IgD-negative memory B cell (primary cell): ENCODE data around the gene DDO. TPM values are rescaled to one million over a fixed set of nuclear protein-coding genes. Genes with fewer than 3 reads are reported as not detected.

ENCODE experiments used
- H3K27ac Mint-ChIP-seq, 3 donors: one replicate each; pipeline ENCODE4 v1.8.0; 2020 to 2022; ENCODE audit warnings: mild to moderate bottlenecking in 3 of 3, mixed read lengths in 3 of 3, moderate library complexity in 1 of 3
- H3K27me3 Mint-ChIP-seq: one replicate; pipeline ENCODE4 v1.8.0; 2021; ENCODE audit warnings: mixed read lengths
- H3K36me3 Mint-ChIP-seq: one replicate; pipeline ENCODE4 v1.8.0; 2020; ENCODE audit warnings: mild to moderate bottlenecking, mixed read lengths
- H3K4me1 Mint-ChIP-seq, 3 donors: one replicate each; pipeline ENCODE4 v1.8.0; 2020 to 2022; ENCODE audit warnings: mixed read lengths in 3 of 3, mild to moderate bottlenecking in 1 of 3
- H3K4me3 Mint-ChIP-seq, 4 donors: one replicate each; pipeline ENCODE4 v1.8.0; 2020 to 2022; ENCODE audit warnings: mild to moderate bottlenecking in 4 of 4, mixed read lengths in 4 of 4, moderate library complexity in 3 of 4
- H3K9me3 Mint-ChIP-seq, 3 donors: one replicate each; pipeline ENCODE4 v1.8.0; 2020 to 2021; ENCODE audit warnings: mixed read lengths in 3 of 3, mild to moderate bottlenecking in 1 of 3
- polyA plus RNA-seq: library from polyadenylated mRNA; unstranded; fragments of 300-500 nt; fragmentation: Illumina TruSeq; gene quantifications from one replicate; pipeline ENCODE4 v1.2.3, GENCODE V29; 2021

Gene DDO
- polyA plus RNA-seq, 1 donor from 2014 or later, result not detected

DNA sequence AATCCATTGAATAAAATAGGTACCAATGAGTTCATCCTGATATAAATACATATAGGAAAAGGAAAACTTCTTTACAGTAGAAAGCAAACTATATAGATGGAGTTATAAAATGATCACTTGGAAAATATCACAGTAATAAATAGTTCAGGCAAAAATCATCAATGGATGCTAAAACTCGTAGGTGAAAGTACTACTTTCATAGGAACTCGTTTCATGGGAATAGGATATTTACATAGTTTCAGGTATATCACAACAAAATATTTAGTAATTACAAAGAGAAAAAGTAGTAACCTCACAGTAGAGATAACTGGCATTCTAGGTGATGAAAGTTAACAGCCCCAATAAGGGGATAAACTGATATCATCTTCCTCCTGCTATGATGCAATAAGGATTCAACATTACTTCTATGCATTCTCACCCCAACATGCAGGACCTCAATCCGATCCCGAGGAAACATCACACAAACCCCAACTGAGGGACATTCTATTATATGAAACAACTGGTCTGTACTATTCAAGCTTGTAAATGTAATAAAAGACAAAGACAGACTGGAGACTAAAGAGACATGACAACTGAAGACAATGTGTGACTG, 13.7 kb downstream of the DDO start:
- Mint-ChIP-seq H3K27me3 (peaks cover 2% of the 10 kb centered on the region), H3K4me3 (no peak overlapping the region), H3K36me3 (no peaks in the 10 kb centered on the region), H3K4me1 (peaks cover 0 to 2% (median 0%) of the 10 kb centered on the region in 3 donors), H3K27ac (no peak overlapping the region), H3K9me3 (no peaks in the 10 kb centered on the region)

DNA sequence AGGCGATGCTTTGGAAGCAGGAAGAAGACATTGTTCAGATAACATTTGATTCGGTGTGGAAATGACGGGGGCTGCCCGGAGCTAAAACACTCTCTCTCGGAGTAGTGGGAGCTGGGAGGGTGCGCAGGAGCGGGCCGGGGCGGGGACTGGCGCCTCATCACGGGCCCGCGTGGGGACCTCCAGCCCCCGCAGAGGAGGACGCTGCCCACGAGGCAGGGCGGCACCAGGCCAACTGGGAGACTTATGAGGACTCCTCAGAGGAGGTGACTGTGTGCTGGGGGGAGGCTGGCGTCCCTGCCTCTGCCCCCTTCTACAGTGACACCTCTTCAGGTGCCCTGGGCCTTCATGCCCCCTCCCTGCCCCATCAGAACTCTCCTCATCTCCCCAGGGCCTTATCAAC, 15.2 kb downstream of the DDO start:
- H3K4me1 Mint-ChIP-seq, result peaks cover 0 to 2% (median 0%) of the 10 kb centered on the region in 3 donors

DNA sequence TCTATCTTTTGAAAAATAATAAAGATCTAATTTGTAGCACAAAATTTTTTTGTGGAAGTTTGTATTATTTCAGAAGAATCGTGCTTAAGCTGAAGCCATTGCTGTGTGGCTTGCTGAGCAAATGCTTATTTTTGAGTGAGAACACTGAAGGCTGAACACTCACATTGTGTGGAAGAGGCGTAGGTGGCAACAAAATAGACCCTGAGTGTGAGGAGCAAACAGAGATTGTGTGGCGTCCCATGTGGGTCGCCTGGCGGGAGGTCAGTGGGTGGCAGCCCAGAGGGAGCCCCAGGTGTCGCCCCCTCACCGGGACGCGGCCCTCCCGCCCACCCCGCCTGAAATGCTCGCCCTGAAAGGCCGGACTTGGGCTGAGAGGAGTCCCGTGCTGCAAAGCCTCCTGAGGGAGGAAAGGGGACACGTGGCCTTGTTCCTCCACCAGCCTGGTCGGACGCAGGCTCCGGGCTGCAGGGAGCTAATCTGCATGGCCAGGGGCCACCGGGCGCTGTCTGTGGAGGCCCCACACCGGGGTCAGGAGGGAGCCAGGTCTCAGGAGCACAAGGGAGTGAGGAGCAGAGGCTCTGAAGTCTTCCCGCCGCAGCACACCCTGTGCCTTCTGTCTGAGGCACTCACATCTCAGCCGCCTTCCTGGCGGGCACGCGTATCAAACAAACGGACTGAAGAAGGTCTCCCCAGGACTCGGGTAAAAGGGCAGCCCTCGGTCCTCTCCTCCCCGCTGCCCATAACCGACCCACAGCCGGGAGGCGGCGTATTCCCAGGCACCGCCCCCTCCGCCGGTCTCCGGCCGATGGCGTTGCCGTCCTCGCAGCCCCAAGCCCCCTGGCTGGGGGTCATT, 15.9 kb downstream of the DDO start:
- Mint-ChIP-seq H3K27me3 (peaks cover 2% of the 10 kb centered on the region), H3K36me3 (no peaks in the 10 kb centered on the region), H3K27ac (no peak overlapping the region), H3K4me1 (peaks cover 0 to 2% (median 0%) of the 10 kb centered on the region in 3 donors), H3K9me3 (no peaks in the 10 kb centered on the region), H3K4me3 (peak overlapping the region in 1 of 4 donors; percentile 44)

More for the DNA sequence above, 15.2 kb downstream of the DDO start:
- H3K36me3 Mint-ChIP-seq, result no peaks in the 10 kb centered on the region
- no peak overlapping the region for H3K4me3 Mint-ChIP-seq
- no peak overlapping the region for H3K27ac Mint-ChIP-seq
- H3K9me3 Mint-ChIP-seq, result no peaks in the 10 kb centered on the region
- peaks cover 2% of the 10 kb centered on the region for H3K27me3 Mint-ChIP-seq

DNA sequence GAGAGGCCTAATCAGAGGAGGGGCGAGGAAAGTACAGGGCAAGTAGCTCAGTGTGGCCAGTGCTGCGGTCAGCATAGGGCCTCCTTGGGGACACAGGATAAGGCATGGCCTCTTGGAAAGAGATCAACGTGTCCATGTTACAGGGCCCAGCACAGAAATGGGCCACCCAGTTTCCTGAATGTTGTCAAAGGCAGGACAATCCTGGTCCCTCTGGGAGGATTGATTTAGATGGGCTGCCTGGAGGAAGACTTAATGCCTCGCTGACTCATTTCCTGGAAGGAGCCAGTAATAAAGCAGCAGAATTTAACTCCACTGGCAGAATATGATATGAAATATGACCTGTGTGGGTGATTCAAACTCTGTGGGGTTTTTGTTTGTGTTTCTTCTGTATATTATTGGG, 16.6 kb downstream of the DDO start:
- Mint-ChIP-seq H3K27me3 (peaks cover 2% of the 10 kb centered on the region), H3K36me3 (no peaks in the 10 kb centered on the region), H3K9me3 (no peaks in the 10 kb centered on the region), H3K4me1 (peaks cover 0 to 2% (median 0%) of the 10 kb centered on the region in 3 donors), H3K27ac (no peak overlapping the region), H3K4me3 (no peak overlapping the region)

DNA sequence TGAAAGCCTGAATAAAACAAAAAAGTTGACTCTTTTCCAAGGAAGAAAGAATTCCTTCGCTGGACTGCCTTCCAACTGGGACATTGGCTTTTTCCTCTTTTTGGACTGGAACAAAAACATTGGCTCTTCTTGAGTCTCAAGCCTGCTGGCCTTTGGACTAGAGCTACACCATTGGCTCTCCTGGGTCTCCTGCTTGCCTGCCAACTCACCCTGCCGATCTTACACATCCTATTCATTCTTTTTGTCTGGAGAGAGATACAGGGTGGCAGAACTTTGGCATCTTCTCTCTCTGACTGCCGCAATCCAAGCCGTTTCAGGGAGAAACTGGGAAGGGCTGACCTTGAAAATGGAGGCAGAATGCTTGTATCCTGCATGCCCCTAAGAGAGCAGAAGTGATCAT, 20.2 kb downstream of the DDO start:
- Mint-ChIP-seq H3K36me3 (no peaks in the 10 kb centered on the region), H3K4me1 (peaks cover 0 to 2% (median 1%) of the 10 kb centered on the region in 3 donors), H3K27me3 (no peaks in the 10 kb centered on the region), H3K9me3 (no peaks in the 10 kb centered on the region), H3K27ac (no peak overlapping the region), H3K4me3 (no peak overlapping the region)

DNA sequence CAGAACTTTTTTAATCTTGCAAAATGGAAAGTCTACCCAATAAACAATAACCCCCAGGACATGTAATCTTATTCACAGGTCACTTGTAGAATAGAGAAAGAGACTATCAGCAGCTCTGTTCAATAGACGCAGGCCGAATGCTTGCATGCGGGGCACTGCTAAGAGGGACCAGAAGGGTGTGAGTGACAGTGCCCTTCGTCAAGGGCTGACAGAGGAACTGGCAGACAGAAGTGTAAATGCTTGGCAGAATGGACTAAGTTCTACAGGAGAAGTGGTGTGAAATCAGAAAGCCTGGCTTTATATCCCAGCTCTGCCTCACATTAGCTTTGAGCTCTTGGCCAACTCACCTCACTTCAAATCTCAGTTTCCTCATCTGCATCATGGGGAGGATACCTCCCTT, 21.0 kb downstream of the DDO start:
- H3K27me3 Mint-ChIP-seq, result no peaks in the 10 kb centered on the region
- no peak overlapping the region for H3K27ac Mint-ChIP-seq
- peaks cover 0 to 2% (median 1%) of the 10 kb centered on the region in 3 donors for H3K4me1 Mint-ChIP-seq
- no peaks in the 10 kb centered on the region for H3K36me3 Mint-ChIP-seq
- H3K9me3 Mint-ChIP-seq, result no peaks in the 10 kb centered on the region
- H3K4me3 Mint-ChIP-seq, result no peak overlapping the region

DNA sequence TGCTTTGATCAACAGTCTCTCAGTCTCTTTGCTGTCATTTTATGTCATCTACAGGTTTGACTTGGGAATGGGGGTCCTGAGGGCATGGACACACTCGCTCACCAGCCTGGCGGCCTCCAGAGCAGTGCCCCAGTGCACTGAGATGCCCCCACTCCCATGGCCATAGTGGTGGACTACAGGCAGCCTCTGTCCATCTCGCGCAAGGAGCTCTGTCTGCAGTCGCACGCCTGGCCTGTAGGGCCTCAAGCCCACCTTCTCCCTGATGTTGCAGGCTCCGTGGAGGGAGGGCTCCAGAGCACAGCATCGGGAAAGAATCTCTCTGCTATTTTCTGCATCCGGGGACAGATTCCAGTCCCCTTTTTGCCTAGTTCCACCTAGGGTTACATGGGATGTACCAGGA, 22.6 kb downstream of the DDO start:
- Mint-ChIP-seq H3K27ac (peak overlapping the region in 1 of 3 donors; percentile 57), H3K36me3 (no peaks in the 10 kb centered on the region), H3K4me3 (no peak overlapping the region), H3K27me3 (no peaks in the 10 kb centered on the region), H3K4me1 (peaks cover 0 to 1% (median 0%) of the 10 kb centered on the region in 3 donors), H3K9me3 (no peaks in the 10 kb centered on the region)

DNA sequence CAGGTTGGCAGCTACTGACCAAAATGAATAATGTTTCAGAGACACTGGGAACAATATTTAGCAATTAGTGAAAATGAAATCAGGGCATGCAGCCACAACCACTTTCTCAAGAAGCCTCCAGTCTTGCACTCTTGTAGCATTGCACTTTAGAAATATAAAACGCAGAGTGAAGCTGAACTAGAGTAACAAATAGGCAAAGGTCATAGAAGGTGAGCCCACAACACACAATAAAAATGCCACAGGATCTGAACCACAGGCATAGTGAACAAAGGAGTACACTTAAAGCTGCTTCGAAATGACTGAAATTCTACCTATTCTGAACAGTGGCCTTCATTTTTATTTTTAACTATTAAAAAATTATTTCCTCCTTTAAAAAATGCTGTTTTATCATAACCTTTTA, 25.0 kb downstream of the DDO start:
- Mint-ChIP-seq H3K4me3 (no peak overlapping the region), H3K4me1 (peaks cover 0 to 1% (median 0%) of the 10 kb centered on the region in 3 donors), H3K27me3 (no peaks in the 10 kb centered on the region), H3K27ac (no peak overlapping the region), H3K36me3 (no peaks in the 10 kb centered on the region), H3K9me3 (no peaks in the 10 kb centered on the region)

DNA sequence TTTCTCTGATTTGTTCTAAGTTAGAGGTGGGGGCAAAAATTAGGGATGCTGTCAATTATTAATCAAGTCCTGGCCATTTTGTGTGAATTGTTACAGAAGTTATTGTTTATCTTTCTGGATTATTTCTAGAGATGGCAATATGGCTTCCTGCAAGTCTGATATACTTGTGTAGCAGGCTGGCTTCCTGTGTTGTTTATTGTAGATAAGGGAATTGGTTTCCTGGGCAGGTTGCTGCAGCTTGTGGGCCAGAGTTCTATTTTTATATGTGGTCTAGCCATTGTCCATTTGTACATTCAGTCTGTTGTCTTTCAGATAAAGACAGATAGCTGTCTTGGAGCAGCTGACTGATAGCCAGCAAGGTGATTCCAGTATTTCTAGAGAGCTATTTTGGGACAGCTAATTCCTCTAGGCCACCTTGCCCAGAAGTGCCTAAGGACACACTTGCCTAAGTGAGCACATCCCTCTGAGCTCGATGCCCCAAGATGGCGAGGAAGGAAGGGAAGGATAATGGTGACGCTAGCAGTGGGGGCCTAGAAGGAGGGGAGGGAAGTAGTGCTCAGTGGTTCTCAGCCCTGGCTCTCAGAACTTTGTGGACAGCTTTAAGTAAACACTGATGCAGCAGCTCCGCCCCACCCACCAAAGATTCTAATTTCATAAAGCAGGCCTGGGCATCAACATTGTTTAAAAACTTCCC, 25.5 kb downstream of the DDO start:
- Mint-ChIP-seq H3K4me3 (no peak overlapping the region), H3K9me3 (no peaks in the 10 kb centered on the region), H3K27me3 (no peaks in the 10 kb centered on the region), H3K36me3 (no peaks in the 10 kb centered on the region), H3K4me1 (peaks cover 0 to 1% (median 0%) of the 10 kb centered on the region in 3 donors), H3K27ac (no peak overlapping the region)

DNA sequence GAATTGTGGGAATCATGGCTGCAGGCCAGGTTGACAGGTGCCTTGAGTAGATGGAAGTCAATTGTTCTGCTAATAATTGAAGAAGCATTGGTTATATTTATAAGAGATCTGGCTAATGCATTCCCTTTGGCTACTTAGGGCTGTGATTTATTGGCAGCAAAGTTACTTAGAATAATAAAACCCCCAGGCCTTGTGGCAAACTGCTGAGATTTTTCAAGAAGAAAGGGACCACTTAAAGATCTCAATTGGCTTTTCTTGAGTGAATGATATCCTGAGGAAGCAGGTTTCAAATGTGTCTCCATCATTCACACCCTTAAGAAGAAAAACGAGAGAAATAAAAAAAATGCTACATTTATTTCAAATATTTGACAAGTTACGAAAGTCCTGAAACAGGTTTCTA, 27.4 kb downstream of the DDO start:
- Mint-ChIP-seq H3K27me3 (no peaks in the 10 kb centered on the region), H3K27ac (no peak overlapping the region), H3K4me1 (peaks cover 0 to 1% (median 0%) of the 10 kb centered on the region in 3 donors), H3K36me3 (no peaks in the 10 kb centered on the region), H3K9me3 (no peaks in the 10 kb centered on the region), H3K4me3 (no peak overlapping the region)

DNA sequence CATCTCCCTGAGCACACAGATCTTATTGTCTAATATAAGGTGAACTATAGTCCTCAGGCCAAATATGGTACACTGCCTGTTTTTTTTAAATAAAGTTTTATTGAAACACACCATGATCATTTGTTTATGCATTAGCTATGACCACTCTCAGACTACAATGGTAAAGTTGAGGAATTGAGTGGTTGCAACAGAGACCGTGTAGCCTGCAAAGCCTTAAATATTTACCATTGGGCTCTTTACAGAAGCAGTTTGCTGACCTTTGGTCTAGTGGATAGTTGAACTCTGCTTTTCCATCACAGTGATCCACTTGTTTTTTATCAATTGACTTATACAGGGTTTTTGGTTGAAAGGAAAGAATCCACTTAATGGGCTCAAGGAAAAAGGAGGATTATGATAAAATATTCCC, 29.9 kb downstream of the DDO start:
- H3K27ac Mint-ChIP-seq, result no peak overlapping the region
- no peaks in the 10 kb centered on the region for H3K4me1 Mint-ChIP-seq
- no peaks in the 10 kb centered on the region for H3K9me3 Mint-ChIP-seq
- H3K27me3 Mint-ChIP-seq, result no peaks in the 10 kb centered on the region
- no peak overlapping the region for H3K4me3 Mint-ChIP-seq
- H3K36me3 Mint-ChIP-seq, result no peaks in the 10 kb centered on the region

DNA sequence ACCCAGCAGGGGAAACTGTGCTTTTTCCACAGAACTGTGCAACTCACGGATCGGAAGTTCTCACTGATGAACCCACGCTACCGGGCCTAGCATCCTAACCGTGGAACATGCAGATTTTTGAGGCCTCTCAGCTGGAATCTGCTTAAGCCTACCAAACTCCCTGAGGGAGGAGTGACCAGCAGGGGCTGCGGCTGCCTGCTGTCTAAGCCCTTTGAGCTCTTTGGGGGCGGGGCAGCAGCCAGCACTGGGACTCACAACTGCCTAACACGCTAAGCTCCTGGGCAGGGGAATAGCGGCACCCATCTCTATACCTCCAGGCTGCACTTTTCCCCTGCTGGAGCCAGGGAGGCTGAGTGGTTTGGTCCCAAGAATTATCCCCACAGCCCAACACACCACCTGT, 36.8 kb downstream of the DDO start:
- H3K36me3 Mint-ChIP-seq, result peaks cover 3% of the 10 kb centered on the region
- H3K27ac Mint-ChIP-seq, result no peak overlapping the region
- H3K9me3 Mint-ChIP-seq, result peaks cover 0 to 5% (median 0%) of the 10 kb centered on the region in 3 donors
- no peak overlapping the region for H3K4me3 Mint-ChIP-seq
- no peaks in the 10 kb centered on the region for H3K4me1 Mint-ChIP-seq
- H3K27me3 Mint-ChIP-seq, result peaks cover 6% of the 10 kb centered on the region

DNA sequence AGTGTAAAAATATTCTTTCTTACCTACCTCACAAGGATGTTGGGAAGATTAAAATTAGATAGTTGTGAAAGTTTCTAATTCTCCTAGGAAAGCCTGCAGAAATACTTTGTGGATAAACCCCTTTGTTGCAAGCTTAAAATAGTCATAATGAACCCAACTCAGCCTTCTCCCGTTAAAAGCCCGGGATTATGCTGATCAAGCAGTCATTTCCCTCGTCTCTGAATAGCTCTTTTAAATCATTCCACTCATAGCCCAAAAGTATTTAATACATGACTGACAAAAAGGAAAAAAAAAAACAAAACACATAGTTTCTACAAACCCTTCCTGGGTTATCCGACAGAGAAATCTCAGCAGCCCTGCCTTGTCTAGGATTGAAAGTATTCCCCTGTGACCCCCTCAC, 46.3 kb downstream of the DDO start:
- Mint-ChIP-seq H3K36me3 (no peaks in the 10 kb centered on the region), H3K4me1 (peaks cover 0 to 3% (median 0%) of the 10 kb centered on the region in 3 donors), H3K9me3 (peaks cover 0 to 3% (median 0%) of the 10 kb centered on the region in 3 donors), H3K27ac (no peak overlapping the region), H3K4me3 (no peak overlapping the region), H3K27me3 (peaks cover 13% of the 10 kb centered on the region)

DNA sequence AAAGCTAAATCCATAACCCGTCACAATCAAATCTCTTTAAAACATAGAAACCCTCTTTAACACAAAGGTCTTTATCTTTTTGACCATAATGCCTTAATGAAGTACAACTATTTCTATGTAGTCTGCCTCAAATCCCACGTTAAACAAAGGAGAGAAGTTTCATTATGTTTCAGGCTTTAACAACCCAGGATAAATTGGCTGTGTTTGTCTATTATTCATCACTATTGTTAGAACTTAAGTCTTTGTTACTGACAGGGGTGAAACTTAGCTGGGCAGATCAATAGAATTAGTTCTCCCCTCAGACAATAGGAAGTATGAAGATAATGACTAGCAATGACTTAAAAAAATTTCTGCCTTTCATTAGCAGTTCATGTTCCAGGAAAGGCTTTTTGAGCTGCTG, 47.1 kb downstream of the DDO start:
- Mint-ChIP-seq H3K9me3 (peaks cover 0 to 3% (median 0%) of the 10 kb centered on the region in 3 donors), H3K27ac (no peak overlapping the region), H3K4me1 (peaks cover 0 to 3% (median 0%) of the 10 kb centered on the region in 3 donors), H3K27me3 (peaks cover 13% of the 10 kb centered on the region), H3K36me3 (no peaks in the 10 kb centered on the region), H3K4me3 (no peak overlapping the region)

DNA sequence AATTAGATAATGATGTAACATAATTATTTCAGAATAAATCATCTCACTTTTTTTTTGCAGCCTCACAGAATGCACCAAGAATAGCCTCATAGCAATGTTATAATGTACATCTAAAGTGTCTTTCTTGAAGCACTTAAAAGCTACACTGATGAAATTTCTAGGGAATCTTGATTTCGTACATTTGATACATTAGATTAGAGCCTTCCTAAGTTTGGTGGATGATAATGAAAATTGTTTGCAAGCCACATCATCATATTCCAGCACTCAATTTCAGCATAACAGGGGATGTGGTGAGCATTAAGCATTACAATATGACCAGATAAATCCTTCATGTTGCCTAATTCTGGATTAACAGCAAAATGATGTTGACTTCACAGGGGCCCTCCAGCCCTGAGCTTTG, 47.5 kb downstream of the DDO start:
- Mint-ChIP-seq H3K4me1 (peaks cover 0 to 3% (median 0%) of the 10 kb centered on the region in 3 donors), H3K36me3 (no peaks in the 10 kb centered on the region), H3K27me3 (peaks cover 12% of the 10 kb centered on the region), H3K4me3 (no peak overlapping the region), H3K9me3 (peaks cover 0 to 3% (median 0%) of the 10 kb centered on the region in 3 donors), H3K27ac (no peak overlapping the region)
